GM21381 (cell line): ENCODE measurements around the gene CRACDL.

Experiments used
- ATAC-seq: cut with Tn5 transposase; IDR thresholded peaks from one replicate; pipeline ENCODE4 v1.9.1; 2021; ENCODE audit warnings: mild to moderate bottlenecking, moderate library complexity; ENCODE audit not compliant: unreplicated experiment

The CRACDL gene, protein sequence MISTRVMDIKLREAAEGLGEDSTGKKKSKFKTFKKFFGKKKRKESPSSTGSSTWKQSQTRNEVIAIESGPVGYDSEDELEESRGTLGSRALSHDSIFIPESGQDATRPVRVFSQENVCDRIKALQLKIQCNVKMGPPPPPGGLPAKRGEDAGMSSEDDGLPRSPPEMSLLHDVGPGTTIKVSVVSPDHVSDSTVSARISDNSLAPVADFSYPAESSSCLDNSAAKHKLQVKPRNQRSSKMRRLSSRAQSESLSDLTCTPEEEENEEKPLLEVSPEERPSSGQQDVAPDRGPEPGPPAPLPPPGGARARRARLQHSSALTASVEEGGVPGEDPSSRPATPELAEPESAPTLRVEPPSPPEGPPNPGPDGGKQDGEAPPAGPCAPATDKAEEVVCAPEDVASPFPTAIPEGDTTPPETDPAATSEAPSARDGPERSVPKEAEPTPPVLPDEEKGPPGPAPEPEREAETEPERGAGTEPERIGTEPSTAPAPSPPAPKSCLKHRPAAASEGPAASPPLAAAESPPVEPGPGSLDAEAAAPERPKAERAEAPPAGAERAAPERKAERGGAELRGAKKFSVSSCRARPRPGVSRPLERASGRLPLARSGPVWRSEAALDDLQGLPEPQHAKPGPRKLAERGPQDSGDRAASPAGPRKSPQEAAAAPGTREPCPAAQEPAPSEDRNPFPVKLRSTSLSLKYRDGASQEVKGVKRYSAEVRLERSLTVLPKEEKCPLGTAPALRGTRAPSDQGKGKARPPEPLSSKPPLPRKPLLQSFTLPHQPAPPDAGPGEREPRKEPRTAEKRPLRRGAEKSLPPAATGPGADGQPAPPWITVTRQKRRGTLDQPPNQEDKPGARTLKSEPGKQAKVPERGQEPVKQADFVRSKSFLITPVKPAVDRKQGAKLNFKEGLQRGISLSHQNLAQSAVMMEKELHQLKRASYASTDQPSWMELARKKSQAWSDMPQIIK

DNA sequence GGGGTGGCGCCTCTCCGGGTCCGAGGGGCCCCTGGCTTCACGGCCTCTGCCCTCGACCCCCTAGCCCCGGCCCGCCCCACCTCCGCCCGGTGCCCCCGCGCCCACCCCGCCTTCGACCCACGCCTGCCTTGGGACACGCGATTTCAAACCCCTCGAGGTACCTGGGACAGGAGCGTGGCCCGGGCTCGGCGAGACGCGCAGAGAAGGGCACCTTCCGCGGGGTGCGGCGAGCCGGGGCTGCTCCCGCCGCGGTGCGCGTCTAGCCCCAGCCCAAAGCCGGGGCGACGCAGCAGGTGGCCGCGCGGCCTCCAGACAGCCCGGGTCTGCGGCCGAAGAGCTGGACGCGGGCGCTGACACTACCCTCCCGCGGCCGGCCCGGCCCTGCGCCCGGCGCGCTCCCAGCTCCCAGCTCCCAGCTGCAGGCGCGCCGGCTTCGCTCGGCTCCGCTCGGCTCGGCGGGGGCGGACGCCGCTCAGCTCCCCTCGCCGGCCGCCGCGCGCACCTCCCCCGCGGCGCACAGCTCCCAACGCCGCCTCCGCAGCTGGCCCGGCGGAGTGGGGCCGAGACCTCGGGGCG, at the start of gene CRACDL:
TSS of gene CRACDL (minus strand) at position 449 of the 576 bp plus-strand sequence. CDS start 89,425 bp downstream, outside the sequence.
- ATAC-seq = no peak

DNA sequence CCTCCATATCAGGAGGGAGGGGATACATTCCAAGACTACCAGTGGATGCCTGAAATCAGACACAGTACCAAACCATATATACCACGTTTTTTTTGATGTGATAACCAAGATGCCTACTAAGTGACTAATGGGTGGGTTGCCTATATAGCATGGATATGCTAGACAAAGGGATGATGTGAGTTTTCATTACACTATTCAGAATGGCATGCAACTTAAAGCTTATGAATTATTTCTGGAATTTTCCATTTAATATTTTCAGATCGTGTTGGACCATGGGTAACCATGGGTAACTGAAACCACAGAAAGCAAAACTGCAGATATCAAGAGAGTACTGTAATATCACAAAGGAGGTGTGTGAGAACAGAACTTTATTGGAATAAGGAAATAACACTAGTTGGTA, 39.6 kb upstream of the CRACDL start:
- ATAC-seq = no peak

DNA sequence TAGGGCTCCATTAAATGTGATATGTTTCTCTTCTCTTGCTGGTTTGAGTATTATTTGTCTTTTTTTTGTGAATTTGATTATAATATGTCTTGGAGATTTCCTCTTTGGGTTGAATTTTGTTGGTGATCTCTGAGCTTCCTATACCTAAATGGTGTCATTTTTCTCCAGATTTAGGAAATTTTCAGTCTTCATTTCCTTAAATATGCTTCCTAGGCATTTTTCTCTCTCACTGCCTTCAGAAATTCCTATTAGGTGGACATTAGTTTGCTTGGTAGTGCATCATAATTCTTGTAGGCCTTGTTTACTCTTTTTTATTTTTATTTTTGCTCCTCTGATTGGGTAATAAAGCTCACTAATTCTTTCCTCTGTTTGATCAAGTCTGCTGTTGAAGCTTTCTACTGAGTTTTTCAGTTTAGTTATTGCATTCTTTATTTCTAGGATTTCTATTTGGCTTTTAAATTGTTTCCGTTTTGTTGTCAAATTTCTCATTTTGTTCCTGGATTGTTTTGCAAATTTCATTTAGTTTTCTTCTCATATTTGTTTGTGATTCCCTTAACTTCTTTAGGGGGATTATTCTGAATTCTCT, 36.6 kb upstream of the CRACDL start:
- no peak for ATAC-seq

DNA sequence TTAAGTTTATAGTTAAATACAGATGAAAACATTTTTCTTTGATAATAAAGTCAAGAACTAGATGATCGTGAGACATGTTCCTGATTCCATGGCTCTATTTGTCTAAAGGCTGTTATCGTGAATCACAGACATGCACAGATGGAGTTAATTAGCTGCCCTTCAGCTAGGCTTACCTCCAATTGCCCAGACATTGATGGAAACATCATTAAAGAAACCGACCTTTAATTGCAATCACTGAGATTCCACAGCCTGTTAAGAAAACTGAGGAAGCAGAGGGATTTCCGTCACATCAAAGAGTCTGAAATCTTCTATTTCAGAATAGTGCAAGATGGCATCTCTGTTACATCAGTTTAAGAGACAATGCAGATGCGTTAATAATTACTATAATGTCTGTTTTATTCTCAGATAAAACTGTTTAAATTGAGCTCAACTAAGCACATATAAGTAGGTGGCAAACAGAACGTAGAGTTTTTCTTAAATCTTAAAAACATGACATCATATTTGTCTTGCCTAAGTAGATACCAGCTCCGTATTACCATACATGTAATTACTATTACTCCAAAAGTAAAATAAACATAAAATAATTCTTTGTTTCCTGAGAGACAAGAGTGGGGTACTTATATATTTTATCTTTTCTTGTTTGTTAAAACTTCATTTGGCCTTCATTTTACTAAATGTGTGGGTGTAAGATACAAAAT, 23.9 kb upstream of the CRACDL start:
- no peak for ATAC-seq

DNA sequence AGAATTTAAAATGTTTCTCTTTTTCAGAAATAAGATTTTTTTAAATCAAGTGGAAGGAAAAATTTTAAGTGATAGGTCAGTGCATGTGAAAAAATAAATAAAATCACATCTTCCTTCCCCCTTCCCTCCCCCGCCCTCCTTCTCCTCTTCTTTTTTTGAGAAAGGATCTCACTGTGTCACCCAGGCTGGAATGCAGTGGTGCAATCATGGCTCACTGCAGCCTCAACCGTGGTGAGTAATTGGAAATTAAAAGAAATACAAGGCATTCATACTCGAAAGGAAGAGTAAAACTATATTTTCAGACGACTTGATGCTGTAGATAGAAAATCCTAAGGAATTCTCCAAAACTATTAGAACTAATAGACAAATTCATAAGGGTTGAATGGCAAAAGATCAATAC, 16.9 kb upstream of the CRACDL start:
- no peak for ATAC-seq

DNA sequence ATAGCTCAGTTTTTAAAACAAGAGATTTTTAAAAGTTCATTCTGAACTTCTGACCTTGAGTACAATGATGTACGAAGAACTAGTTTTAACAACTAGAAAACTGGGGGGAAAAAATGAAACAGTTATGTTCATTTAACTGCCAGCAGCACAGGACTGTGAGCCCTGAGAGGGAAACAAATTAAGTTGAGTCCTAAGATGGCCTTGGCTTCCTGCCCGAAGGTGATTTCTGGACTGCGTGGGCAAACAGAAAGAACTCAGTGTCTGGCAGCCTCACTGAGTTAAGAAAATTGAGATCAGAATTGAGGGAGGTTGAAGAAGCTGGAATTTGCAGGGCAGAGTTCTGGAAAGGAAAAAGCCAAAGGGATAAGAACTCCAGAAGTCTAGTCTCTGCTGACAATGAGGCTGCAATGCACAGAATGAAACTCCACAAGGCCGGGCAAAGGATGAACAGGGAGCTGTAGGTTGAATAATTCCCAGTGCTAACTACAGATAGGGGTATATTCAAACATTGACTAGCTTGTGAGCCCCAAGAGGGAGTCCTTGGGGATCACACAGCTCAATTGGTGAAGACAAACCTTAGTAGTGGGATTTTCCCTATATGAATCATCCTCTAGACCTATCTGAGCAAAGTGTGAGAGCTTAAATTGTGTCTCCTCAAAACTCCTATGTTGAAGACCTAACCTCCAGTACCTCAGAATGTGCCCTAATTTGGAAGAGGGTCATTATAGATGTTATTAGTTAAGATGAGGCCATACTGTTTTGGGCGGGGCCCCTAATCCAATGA, 13.1 kb upstream of the CRACDL start:
- ATAC-seq = no peak

DNA sequence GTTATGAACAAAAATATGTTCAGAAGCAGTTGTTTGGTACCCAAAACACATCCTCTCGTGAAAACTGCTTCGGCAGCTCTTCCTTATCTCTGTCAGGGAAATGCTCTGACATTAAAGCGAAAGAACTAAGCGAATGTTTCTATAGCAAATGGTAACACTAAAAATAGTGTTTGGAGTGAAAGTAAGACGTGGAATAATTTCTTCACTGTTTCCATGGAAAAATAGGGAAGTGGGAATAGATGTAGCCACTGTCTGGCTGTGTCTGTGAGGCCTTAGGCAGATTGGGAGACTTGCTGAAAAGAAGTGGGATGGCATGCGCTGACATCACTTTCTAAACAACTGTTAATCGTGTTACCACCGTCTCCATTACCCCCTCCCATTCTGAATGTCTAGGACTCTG, 11.5 kb upstream of the CRACDL start:
- ATAC-seq = no peak

DNA sequence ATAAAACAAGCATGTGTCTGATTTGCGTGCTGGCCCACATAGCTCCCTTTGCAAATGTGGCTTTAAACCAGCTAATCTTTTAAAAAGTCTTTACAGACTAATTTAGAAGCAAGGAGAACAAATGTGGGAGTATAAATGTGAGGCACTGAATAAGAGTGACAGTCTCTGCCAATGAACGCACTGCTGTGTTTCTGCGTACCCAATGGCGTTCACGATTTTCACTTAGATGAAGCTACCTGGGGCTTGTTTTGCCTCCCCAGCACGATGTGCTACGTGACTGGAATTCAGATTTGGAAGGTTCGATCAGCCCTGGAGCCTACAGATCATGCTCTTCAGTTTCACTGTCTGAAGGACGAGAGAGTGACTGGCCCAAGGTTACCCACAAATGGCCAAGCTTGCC, 10.8 kb upstream of the CRACDL start:
- no peak for ATAC-seq

DNA sequence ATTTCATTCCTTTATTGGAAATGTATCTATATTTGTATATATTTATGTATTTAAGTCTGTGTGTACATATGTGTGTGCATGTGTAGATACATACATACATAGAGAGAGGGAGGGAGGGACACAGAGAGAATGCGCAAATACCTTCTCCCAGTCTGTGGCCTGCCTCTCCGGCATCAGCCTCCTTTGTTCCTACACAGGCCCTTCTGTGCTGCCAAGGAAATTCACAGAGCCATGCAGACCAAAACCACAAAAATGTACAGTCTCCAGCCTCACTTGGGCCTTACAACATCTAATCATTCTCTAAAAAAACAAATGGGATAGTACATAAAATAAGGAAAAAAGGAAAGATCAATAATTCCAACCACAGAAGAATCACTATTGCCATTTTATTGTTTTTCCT, 8.8 kb upstream of the CRACDL start:
- no peak for ATAC-seq

DNA sequence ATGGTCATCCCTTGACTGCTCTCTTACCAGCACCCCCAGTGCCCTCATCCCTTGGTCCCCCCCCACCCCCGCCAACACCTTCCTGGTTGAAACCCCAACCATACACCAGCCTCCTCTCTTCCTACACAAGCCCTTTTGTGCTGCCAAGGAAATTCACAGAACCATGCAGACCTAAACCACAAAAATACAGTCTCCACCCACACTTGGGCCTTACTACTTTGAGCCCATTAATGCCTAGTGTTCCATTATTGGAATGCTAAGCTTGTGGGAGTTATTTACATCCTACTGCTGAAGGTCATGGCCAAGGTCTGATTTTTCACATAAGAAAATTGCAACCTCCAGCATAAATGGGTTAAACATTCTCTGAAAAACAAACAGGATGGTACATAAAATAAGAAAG, 4.1 kb upstream of the CRACDL start:
- ATAC-seq = no peak

DNA sequence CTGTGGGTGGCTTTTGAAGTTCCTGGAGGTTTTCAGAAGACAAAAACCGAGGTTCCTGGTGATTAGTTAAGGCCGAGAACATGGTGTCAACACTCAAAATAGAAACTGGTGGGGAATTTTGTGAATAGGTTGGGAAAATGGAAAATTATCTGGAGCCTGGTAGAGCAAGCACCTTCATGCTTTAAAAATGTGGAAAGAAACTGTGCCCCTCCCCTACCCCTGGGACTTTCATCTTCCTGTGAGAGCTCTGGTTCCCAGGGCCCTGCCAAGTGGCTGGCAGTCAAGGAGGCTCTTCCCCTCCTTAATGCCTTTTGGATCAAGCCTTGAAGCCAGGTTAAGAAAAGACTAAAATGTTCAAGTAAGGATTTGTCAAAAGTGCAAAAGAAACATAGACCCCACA, 1.9 kb upstream of the CRACDL start:
- ATAC-seq = no peak

DNA sequence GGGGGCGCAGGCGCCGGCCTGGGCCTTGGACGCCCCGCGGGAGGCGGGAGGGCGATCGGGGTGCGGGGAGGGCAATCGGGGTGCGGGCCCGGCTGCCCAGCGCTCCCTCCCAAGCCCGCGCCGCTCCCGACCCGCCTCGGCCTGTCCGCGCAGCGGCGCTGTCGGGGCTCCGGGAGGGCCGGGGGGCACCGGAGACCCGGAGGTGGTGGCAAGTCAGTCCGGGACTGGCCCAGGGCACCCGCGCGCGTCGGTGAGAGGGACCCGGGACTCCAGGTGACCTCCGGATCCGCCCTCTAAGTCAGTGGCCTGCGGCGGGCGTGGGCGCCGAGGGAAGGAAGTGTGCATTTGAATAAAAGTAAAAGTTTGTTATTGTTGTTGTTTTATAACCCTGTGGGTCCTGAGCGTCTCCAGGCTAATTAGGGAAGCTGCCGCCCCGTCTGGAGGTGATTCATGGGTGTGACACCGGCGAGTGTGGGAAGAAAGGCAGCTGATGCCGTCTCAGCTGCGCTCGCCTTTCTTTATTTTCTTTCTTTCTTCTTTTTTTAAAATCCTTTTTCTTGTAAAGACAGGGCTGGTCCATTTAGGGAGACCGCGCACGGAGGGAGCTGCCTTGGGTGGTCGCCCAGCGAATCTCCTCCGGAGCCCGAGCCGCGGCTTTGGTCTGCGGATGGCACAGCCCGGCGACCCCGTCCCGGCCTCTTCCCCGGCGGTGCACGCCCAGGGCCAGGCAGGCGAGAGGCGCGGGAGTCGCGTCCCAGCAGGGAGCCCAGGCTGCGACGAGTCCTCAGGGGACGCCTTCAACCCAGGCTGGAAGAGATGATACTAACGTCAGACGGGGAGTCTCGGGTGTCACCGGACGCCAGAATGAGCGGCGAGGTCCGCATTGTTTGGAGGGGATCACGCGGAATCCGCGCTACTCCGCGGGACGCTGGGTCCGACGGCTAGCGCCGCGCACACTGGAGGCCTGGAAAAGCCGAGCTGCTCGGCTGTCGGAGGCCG, 627 bp upstream of the CRACDL start:
- no peak for ATAC-seq

DNA sequence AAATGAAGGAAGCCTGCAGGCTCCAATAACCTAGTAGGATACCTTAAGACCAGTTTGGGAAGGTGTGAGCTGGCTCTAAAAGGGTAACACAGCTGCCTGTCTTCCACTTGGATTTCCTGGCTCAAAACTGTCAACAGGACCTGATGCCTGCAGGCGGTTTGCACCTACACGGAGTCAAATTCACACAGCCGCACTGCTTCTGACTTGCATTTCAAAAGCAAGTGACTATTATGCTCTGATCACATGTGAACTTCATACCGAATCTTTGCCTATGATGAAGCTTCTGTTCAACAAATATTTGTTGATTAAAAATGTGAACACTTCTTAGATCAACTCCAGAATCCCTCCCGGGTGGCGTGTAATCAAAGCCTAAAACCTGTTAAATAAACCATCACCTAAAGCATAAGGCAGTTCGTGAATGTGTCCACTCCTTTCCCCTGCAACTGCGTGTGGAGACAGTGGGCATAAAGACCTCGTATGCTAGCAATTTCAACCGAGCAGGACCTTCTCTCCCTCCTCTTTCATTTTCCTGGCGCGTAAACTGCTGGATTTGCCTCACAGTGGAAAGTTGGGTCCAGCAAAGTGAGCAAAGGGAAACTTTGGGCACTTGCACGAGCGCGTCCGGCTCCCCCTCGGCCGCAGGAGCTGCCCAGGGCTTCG, 784 bp downstream of the CRACDL start:
- ATAC-seq = no peak

DNA sequence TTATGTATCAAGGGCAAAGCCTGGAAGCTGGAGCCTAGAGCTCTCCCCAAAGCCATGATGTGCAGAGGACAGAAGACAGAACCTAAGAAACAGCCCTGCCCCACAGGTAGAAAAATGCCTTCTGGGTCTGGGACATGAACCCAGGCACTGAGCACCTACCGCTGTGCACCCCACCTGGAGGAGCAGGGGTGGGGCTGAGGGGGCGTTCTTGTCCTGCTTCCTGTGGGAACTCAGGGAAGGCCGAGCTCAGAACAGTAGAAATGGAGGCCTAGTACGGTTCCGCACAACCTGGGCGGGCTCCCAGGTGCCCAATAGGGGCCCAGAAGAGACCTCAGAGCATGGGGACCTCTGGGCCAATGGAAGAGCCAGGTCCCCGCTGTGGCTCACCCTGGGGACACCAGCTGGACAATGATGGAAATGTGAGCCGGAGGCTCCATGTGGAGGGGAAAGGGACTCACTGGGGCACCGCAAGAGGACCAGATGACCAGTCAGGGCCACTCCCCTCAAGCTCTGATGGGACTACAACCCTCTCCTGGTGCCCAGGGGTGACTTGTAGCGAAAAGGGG, 3.2 kb downstream of the CRACDL start:
- ATAC-seq = no peak

DNA sequence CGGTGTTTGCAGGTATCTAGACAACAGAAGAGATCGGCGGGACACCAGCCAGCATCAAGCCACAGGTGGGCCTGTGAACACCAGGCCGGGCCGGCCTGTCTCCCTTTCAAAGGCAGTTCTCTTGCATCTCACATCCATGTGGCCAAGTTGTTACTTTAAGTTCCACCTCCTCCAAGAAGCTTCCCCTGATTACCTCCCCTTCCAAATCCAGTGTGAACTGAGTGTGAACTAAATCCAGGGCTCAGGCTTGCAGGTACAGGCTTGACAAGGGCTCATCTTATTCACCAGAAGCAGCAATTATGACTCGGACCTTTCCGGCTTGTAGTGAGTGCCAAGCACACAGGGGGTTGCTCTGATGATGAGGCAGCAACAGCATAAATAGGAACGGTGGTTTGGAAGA, 3.9 kb downstream of the CRACDL start:
- no peak for ATAC-seq

DNA sequence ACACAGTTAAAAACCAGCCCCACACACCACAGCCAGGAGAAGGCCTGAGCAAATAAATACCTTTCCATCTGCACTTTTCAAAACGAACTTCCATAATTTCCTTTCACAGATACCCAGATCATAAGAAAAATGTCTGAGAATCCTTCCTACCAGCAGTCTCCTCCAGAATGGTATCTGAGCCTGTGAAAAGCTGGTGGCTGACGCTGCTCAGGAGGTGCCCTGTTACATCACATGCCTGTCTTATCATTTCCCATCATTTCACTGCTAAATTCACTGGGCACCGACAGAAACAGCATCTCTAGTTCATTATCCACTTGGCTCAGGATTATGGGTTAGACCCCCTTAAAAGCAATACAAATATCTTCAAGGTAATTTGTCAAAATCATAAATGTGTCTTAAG, 4.4 kb downstream of the CRACDL start:
- ATAC-seq = no peak

DNA sequence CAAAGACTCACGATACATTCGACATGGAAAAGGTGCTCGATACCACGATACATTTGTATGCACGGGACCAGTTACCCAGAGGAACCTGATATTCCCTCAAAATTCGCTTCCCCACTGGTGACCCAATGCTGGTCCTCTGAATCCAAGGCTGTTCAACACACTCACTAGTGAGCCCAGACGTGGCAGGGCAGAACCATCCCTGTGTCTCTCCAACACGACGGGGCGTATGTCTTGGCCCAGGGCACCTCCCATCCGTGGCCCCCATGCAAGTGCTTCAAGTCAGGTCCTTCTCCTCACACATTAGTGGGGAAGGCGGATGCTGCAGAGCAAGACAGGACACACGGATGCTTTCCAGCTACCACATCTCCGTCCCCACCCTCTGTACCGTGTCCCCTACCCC, 6.1 kb downstream of the CRACDL start:
- ATAC-seq = no peak

DNA sequence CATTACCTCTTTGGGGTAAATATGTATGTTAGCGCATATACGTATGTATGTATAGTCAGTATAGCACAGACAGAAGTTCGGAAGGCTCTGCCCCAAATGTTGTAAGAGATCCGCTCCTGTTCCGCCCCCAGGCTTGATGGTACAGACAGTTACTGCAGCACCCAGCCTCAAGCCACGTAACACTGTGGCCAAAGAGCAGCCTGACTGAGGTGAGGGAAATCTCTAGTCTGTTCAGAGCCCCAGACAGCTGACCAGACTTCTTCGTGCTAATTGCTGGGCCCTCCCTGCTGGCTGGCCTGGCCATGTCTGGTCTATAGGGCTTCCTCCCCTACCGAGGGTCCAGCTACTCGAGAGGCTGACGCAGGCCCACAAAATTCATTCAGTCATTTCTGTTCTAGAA, 7.8 kb downstream of the CRACDL start:
- ATAC-seq = no peak
